GM10266 (cell line): ENCODE data around the gene MAP3K9.

Experiments used
- DNase-seq: peaks from one replicate; pipeline ENCODE4 v3.0.0; 2012; ENCODE audit errors: extremely low spot score
- CTCF ChIP-seq: IDR thresholded peaks from 2 replicates; pipeline ENCODE4 v1.5.1; 2012; ENCODE audit warnings: mild to moderate bottlenecking, low read depth; ENCODE audit not compliant: control insufficient read depth, insufficient read depth; ENCODE audit errors: missing control alignments

MAP3K9 gene

GRCh38 chr14:70713096-70713495, 96.2 kb downstream of the MAP3K9 start:
- no peak for TF ChIP-seq CTCF
- DNase-seq: no peak

- DNase-seq: no peak
- no peak for TF ChIP-seq CTCF
These were observed 97.9 kb downstream of the MAP3K9 start for GRCh38 chr14:70711451-70711850.

GRCh38 chr14:70709726-70710382, 99.5 kb downstream of the MAP3K9 start:
- DNase-seq: no peak
- no peak for TF ChIP-seq CTCF

GRCh38 chr14:70708717-70709570, 100.4 kb downstream of the MAP3K9 start:
- DNase-seq: no peak
- no peak for TF ChIP-seq CTCF

- no peak for TF ChIP-seq CTCF
- peak; percentile 54 for DNase-seq
These were observed 101.9 kb downstream of the MAP3K9 start for GRCh38 chr14:70707138-70708038.

GRCh38 chr14:70706177-70706576, 103.1 kb downstream of the MAP3K9 start:
- TF ChIP-seq CTCF: no peak
- no peak for DNase-seq
